NOMO-1 (cell line): ENCODE measurements around the gene CDH4.
A peak's percentile ranks its signal among the peaks of the same experiment; 100 is the strongest.

ENCODE experiments used
- DNase-seq, 2 experiments: peaks; one replicate each; lab custom pipeline; 2025; ENCODE audit not compliant: unreplicated experiment in 2 of 2; lab: John Stamatoyannopoulos, UW

Gene CDH4

GRCh38 chr20:61888101-61888865 is 636.2 kb downstream of the CDH4 start:
- DNase-seq: no peak

GRCh38 chr20:61889659-61890058 is 637.6 kb downstream of the CDH4 start:
- no peak for DNase-seq

- DNase-seq: no peak
Measured at GRCh38 chr20:61890210-61890609, 638.1 kb downstream of the CDH4 start.

- no peak for DNase-seq
Measured at GRCh38 chr20:61891476-61891875, 639.4 kb downstream of the CDH4 start.

GRCh38 chr20:61891916-61892649 is 640.0 kb downstream of the CDH4 start:
- no peak for DNase-seq

GRCh38 chr20:61895016-61895415 is 643.0 kb downstream of the CDH4 start:
- DNase-seq: no peak

GRCh38 chr20:61895686-61896057 is 643.6 kb downstream of the CDH4 start:
- no peak for DNase-seq

GRCh38 chr20:61896058-61896961 is 644.2 kb downstream of the CDH4 start:
- DNase-seq: peak in 1 of 2 experiments; percentile 17

- DNase-seq: no peak
Measured at GRCh38 chr20:61897401-61898295, 645.6 kb downstream of the CDH4 start.

GRCh38 chr20:61898405-61898804 is 646.3 kb downstream of the CDH4 start:
- DNase-seq: no peak

GRCh38 chr20:61900011-61900944 is 648.2 kb downstream of the CDH4 start:
- DNase-seq: no peak

- no peak for DNase-seq
Measured at GRCh38 chr20:61900945-61901293, 648.9 kb downstream of the CDH4 start.

GRCh38 chr20:61901392-61902220 is 649.5 kb downstream of the CDH4 start:
- no peak for DNase-seq

- no peak for DNase-seq
Measured at GRCh38 chr20:61902221-61902869, 650.3 kb downstream of the CDH4 start.

- no peak for DNase-seq
Measured at GRCh38 chr20:61903575-61904340, 651.7 kb downstream of the CDH4 start.

GRCh38 chr20:61904456-61904855 is 652.4 kb downstream of the CDH4 start:
- no peak for DNase-seq
